ENCODE results near the gene MYO1E. TPM values are rescaled to one million over a fixed set of nuclear protein-coding genes. Genes with fewer than 3 reads are reported as not detected.
"Not testable (repeated sequence)": the region's sequence is repeated elsewhere in the genome, so short reads cannot be mapped to it uniquely, and the experiment has no call there.

The MYO1E gene
- total RNA-seq, result 10 to 100 TPM; 73.9 to 79.1 TPM

DNA sequence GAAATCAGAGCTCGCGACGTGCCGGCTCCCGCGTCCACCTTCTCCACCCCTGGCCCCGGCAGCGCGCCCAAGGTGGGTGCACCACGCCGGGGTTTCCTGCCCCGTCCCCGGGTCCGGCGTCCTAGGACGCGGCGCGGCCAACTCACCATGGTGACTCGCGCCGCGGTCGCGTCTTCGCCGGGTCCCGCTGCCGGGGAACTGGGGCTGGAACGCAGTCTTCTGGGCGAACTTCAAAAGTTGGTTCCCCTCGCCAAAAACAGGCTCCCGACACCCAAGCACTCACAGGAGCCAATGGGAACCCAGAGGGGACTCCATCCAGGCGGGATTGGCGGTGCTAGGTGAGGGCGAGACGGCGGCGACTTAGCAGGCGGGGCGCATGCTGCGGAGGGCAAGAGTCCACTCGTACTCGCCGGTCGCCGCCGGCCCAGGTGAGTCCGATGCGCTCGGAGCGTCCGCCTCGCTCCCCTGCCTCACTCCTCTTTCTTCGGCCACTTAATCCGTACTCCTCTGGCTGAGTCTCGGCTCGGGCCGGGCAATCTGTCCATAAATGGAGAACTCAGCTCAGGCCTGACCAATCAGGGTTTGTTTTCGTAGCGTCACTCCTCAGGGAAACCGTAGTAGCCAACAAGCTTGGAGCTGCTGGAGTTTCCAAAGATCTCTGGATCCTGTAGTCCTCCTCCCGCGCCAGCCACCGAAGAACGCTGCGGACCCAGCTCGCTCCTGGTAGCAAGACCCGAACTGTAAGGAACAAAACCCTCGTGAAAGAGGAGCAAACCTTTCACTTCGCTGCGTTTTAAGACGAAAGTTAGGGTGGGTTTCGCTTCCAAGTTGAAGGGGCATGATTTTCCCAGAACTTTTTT lies at the start of gene MYO1E:
MYO1E (minus strand) TSS at position 520 of the 860 bp plus-strand sequence; CDS start at position 149, 371 bp downstream.
- peak within 1 kb of the TSS; percentile 78 for H3K27ac Mint-ChIP-seq
- POLR2A ChIA-PET, result interaction anchor here (1.1 to 1.9 kb wide), 5 partner anchors 10 to 47 kb away, joined by 3 to 8 read pairs (median 5); no protein-coding TSS in a partner anchor
- no peaks in the 10 kb centered on the region for H3K9me3 Mint-ChIP-seq
- H3K27me3 Mint-ChIP-seq, result peaks cover 52% of the 10 kb centered on the region
- peaks cover 14% of the 10 kb centered on the region for H3K36me3 Mint-ChIP-seq
- peak within 1 kb of the TSS; percentile 95 for H3K4me3 Mint-ChIP-seq
- DNase-seq (peak; percentile 68), ATAC-seq (ENCODE audit: low read depth) (peak; percentile 66)
- peaks cover 45% of the 10 kb centered on the region for H3K4me1 Mint-ChIP-seq

GRCh38 chr15:59420986-59421618 lies 48.4 kb upstream of the MYO1E start:
- H3K9me3 Mint-ChIP-seq, result no peaks in the 10 kb centered on the region
- POLR2A ChIA-PET, result no interaction called here
- no peaks in the 10 kb centered on the region for H3K36me3 Mint-ChIP-seq
- H3K4me1 Mint-ChIP-seq, result peaks cover 25% of the 10 kb centered on the region
- DNase-seq, result no peak
- peaks cover 45% of the 10 kb centered on the region for H3K27me3 Mint-ChIP-seq
- no peak overlapping the region for H3K27ac Mint-ChIP-seq
- no peak overlapping the region for H3K4me3 Mint-ChIP-seq
- ATAC-seq (ENCODE audit: low read depth), result no peak

- DNase-seq (no peak), ATAC-seq (ENCODE audit: low read depth) (peak; percentile 96)
- no peaks in the 10 kb centered on the region for H3K36me3 Mint-ChIP-seq
- H3K27me3 Mint-ChIP-seq, result peaks cover 48% of the 10 kb centered on the region
- H3K9me3 Mint-ChIP-seq, result no peaks in the 10 kb centered on the region
- peaks cover 25% of the 10 kb centered on the region for H3K4me1 Mint-ChIP-seq
- peak overlapping the region; percentile 55 for H3K4me3 Mint-ChIP-seq
- peak overlapping the region; percentile 46 for H3K27ac Mint-ChIP-seq
- POLR2A ChIA-PET, result interaction anchor here (1.0 to 1.4 kb wide), 3 partner anchors 10 to 48 kb away, joined by 4 to 14 read pairs (median 8); partner anchors contain the start of gene MYO1E
Measured at GRCh38 chr15:59420108-59420507, 47.4 kb upstream of the MYO1E start.

GRCh38 chr15:59419170-59419569 lies 46.5 kb upstream of the MYO1E start:
- no peak for DNase-seq
- H3K36me3 Mint-ChIP-seq, result no peaks in the 10 kb centered on the region
- no peak overlapping the region for H3K27ac Mint-ChIP-seq
- ATAC-seq (ENCODE audit: low read depth), result no peak
- H3K9me3 Mint-ChIP-seq, result no peaks in the 10 kb centered on the region
- POLR2A ChIA-PET, result interaction anchor here (1.0 to 1.4 kb wide), 2 partner anchors 9 to 47 kb away, joined by 4 to 14 read pairs; partner anchors contain the start of gene MYO1E
- no peak overlapping the region for H3K4me3 Mint-ChIP-seq
- peaks cover 48% of the 10 kb centered on the region for H3K27me3 Mint-ChIP-seq
- H3K4me1 Mint-ChIP-seq, result peaks cover 29% of the 10 kb centered on the region

GRCh38 chr15:59416816-59417215 lies 44.1 kb upstream of the MYO1E start:
- peaks cover 37% of the 10 kb centered on the region for H3K27me3 Mint-ChIP-seq
- POLR2A ChIA-PET, result no interaction called here
- H3K27ac Mint-ChIP-seq, result no peak overlapping the region
- DNase-seq, result no peak
- no peak for ATAC-seq (ENCODE audit: low read depth)
- peaks cover 50% of the 10 kb centered on the region for H3K4me1 Mint-ChIP-seq
- H3K9me3 Mint-ChIP-seq, result no peaks in the 10 kb centered on the region
- no peaks in the 10 kb centered on the region for H3K36me3 Mint-ChIP-seq
- no peak overlapping the region for H3K4me3 Mint-ChIP-seq

DNA sequence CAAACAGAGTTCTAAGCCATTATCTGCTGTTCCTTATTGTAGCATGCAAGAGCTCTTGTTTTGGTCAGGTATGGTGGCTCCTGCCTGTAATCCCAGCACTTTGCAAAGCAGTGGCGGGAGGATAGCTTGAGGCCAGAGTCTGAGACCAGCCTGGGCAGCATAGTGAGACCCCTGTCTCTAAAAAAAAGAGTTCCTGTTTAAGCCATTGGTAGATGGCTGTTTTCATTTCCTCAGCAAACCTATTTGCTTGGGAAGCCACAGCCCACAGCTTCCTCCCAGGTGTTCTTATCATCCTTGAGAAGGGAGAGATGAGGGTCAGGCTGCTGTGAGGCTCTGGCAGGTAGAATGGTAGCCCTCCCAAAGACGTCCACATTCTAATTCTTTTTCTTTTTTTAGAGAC lies 40.9 kb upstream of the MYO1E start:
- Mint-ChIP-seq H3K36me3 (no peaks in the 10 kb centered on the region), H3K27ac (peak overlapping the region; percentile 47), H3K4me1 (peaks cover 44% of the 10 kb centered on the region), H3K27me3 (peaks cover 31% of the 10 kb centered on the region), H3K9me3 (no peaks in the 10 kb centered on the region), H3K4me3 (peak overlapping the region; percentile 15)
- ATAC-seq (ENCODE audit: low read depth) (no peak), DNase-seq (no peak)
- POLR2A ChIA-PET, result interaction anchor here (0.6 kb wide), 1 partner anchor 29 kb away, joined by 5 read pairs; no protein-coding TSS in a partner anchor

DNA sequence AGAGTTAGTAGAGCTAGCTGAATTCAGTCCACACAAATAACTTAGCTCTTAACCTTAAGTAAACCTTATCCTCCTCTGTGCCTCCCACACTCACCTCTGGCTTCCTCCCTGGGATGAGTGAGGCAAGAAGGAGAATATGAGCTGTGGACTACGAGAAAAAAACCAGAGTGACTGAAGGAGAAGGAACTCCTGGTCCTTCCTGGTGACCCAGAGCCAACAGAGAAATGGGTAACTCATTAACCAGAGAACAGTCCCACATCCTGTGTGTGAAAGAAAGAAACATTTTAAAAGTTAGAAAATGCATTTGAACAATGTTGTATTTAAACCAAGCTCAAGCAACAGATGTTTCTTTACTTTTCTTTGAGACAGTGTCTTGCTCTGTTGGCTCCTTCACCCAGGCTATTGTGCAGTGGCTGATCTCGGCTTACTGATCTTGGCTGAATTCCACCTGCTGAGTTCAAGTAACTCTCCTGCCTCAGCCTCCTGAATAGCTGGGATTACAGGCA lies 37.8 kb upstream of the MYO1E start:
- Mint-ChIP-seq H3K4me3 (peak overlapping the region; percentile 46), H3K4me1 (peaks cover 40% of the 10 kb centered on the region)

DNA sequence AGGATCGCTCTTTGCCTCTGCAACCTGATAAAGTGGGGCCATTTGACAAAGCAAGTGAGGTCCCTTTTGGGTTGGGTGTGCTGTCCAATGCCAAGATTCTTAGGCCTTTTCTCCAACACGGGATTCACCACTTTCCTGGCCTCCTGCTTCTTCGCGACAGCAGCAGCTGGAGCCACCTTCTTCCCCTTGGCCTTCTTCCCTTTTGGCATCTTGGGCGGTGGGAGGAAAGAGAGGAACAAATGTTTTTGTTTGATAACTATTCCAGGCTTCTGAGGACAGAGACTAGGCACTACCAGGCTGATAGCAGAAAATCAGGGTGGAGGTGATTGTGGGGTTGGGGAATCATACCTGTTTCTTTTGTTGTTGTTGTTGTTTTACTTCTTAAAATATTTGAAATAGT lies 35.3 kb upstream of the MYO1E start:
- Mint-ChIP-seq H3K36me3 (no peaks in the 10 kb centered on the region), H3K9me3 (no peaks in the 10 kb centered on the region), H3K27ac (no peak overlapping the region), H3K4me1 (peaks cover 28% of the 10 kb centered on the region), H3K4me3 (no peak overlapping the region), H3K27me3 (peaks cover 10% of the 10 kb centered on the region)
- DNase-seq (no peak), ATAC-seq (ENCODE audit: low read depth) (no peak)
- POLR2A ChIA-PET, result no interaction called here

More for the DNA sequence above, 37.8 kb upstream of the MYO1E start:
- POLR2A ChIA-PET, result interaction anchor here (0.7 to 3.0 kb wide), 3 partner anchors 10 to 362 kb away, joined by 3 to 14 read pairs (median 3); no protein-coding TSS in a partner anchor
- DNase-seq (no peak), ATAC-seq (ENCODE audit: low read depth) (peak; percentile 35)
- Mint-ChIP-seq H3K27ac (peak overlapping the region; percentile 67), H3K9me3 (no peaks in the 10 kb centered on the region), H3K27me3 (peaks cover 19% of the 10 kb centered on the region), H3K36me3 (no peaks in the 10 kb centered on the region)

DNA sequence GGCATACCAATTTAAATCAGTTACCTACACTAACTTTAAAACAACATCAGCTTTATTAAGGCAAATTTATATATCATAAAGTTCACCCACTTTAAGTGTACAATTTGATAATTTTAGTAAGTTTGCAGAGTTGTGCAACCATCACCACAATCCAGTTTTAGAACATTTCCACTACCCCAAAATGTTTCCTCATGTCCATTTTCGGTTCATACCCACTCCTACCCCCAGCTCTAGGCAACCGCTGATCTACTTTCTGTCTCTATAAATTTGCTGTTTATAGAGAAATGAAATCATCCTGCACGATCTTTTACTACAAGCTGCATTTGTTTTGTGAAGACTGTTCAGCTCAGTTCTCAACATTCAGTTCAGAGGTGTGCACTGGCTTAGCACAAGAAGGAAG lies 33.8 kb upstream of the MYO1E start:
- H3K4me1 Mint-ChIP-seq, result peaks cover 19% of the 10 kb centered on the region
- POLR2A ChIA-PET, result interaction anchor here (0.7 kb wide), 1 partner anchor 109 kb away, joined by 3 read pairs; no protein-coding TSS in a partner anchor
- no peaks in the 10 kb centered on the region for H3K9me3 Mint-ChIP-seq
- DNase-seq (no peak), ATAC-seq (ENCODE audit: low read depth) (no peak)
- H3K27me3 Mint-ChIP-seq, result peaks cover 12% of the 10 kb centered on the region
- no peak overlapping the region for H3K4me3 Mint-ChIP-seq
- no peaks in the 10 kb centered on the region for H3K36me3 Mint-ChIP-seq
- H3K27ac Mint-ChIP-seq, result no peak overlapping the region

- ATAC-seq (ENCODE audit: low read depth) (no peak), DNase-seq (no peak)
- POLR2A ChIA-PET, result no interaction called here
- Mint-ChIP-seq H3K27ac (no peak overlapping the region), H3K36me3 (no peaks in the 10 kb centered on the region), H3K4me1 (peaks cover 9% of the 10 kb centered on the region), H3K27me3 (peaks cover 19% of the 10 kb centered on the region), H3K9me3 (no peaks in the 10 kb centered on the region), H3K4me3 (no peak overlapping the region)
Measured at GRCh38 chr15:59405079-59405478, 32.4 kb upstream of the MYO1E start.

GRCh38 chr15:59401824-59402569 lies 29.3 kb upstream of the MYO1E start:
- peaks cover 18% of the 10 kb centered on the region for H3K4me1 Mint-ChIP-seq

GRCh38 chr15:59401051-59401823 lies 28.6 kb upstream of the MYO1E start:
- DNase-seq; H3K4me3 Mint-ChIP-seq; H3K27ac Mint-ChIP-seq; ATAC-seq (ENCODE audit: low read depth); H3K9me3 Mint-ChIP-seq; H3K36me3 Mint-ChIP-seq; POLR2A ChIA-PET: not testable (repeated sequence)
- Mint-ChIP-seq H3K4me1 (peaks cover 18% of the 10 kb centered on the region), H3K27me3 (peaks cover 31% of the 10 kb centered on the region)

More at GRCh38 chr15:59401824-59402569, 29.3 kb upstream of the MYO1E start:
- H3K36me3 Mint-ChIP-seq, result no peaks in the 10 kb centered on the region
- POLR2A ChIA-PET, result no interaction called here
- no peak for ATAC-seq (ENCODE audit: low read depth)
- H3K27ac Mint-ChIP-seq, result no peak overlapping the region
- H3K9me3 Mint-ChIP-seq, result no peaks in the 10 kb centered on the region
- no peak for DNase-seq
- no peak overlapping the region for H3K4me3 Mint-ChIP-seq
- H3K27me3 Mint-ChIP-seq, result peaks cover 27% of the 10 kb centered on the region

All from activated naive CD8-positive, alpha-beta T cell treated with anti-CD3 and anti-CD28 coated beads, Interleukin-2, amount 10 ng/mL, durations not matched to agents 7 days and 5 days (primary cell).